ENCODE results near the gene ETS1.

- TF ChIP-seq CTCF (IDR thresholded peaks at IDR 0.05; ENCODE audit: low read length) (no peak), EZH2 (IDR thresholded peaks at IDR 0.05; ENCODE audit: borderline replicate concordance, low read length) (no peak)
These were observed 6.7 kb downstream of the ETS1 start for GRCh38 chr11:128580612-128581011.

All from OCI-LY1 (cell line).